HFF-Myc (cell line): ENCODE results near the gene IGFN1.

Experiments
- DNase-seq: peaks from one replicate; pipeline ENCODE4 v3.0.0-alpha.2; 2011; ENCODE audit warnings: low read depth; ENCODE audit errors: extremely low read depth
- H3K4me3 ChIP-seq: replicated peaks from 2 replicates; pipeline ENCODE4 v1.5.1; 2011; ENCODE audit warnings: low read depth, mild to moderate bottlenecking, control low read depth, low read length
- TF ChIP-seq, protein P1 (sequence below): IDR thresholded peaks from 2 replicates; pipeline ENCODE4 v1.5.1; 2012; ENCODE audit warnings: mild to moderate bottlenecking, low read depth, low read length, control low read depth; ENCODE audit errors: missing control alignments

Gene IGFN1

DNA sequence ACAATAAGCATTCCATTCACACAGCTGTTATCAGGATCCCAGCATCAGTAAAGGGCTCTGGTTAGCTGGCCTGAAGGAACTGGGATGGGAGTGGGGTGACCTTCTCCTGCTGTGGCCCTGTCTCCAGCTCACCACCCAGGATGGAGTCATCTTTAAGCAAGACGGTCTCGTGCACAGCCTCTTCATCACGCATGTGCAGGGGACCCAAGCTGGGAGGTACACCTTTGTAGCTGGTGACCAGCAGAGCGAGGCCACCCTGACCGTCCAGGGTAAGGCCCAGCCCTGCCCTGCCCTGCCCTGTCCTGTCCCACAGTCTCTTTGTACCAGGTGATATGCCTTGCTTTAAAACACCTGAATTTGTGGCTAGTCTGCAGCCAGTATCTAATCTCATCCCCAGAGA, 24.3 kb downstream of the IGFN1 start:
- H3K4me3 ChIP-seq = no peak overlapping the region
- DNase-seq = no peak
- TF ChIP-seq, protein P1, sequence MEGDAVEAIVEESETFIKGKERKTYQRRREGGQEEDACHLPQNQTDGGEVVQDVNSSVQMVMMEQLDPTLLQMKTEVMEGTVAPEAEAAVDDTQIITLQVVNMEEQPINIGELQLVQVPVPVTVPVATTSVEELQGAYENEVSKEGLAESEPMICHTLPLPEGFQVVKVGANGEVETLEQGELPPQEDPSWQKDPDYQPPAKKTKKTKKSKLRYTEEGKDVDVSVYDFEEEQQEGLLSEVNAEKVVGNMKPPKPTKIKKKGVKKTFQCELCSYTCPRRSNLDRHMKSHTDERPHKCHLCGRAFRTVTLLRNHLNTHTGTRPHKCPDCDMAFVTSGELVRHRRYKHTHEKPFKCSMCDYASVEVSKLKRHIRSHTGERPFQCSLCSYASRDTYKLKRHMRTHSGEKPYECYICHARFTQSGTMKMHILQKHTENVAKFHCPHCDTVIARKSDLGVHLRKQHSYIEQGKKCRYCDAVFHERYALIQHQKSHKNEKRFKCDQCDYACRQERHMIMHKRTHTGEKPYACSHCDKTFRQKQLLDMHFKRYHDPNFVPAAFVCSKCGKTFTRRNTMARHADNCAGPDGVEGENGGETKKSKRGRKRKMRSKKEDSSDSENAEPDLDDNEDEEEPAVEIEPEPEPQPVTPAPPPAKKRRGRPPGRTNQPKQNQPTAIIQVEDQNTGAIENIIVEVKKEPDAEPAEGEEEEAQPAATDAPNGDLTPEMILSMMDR = no peak

DNA sequence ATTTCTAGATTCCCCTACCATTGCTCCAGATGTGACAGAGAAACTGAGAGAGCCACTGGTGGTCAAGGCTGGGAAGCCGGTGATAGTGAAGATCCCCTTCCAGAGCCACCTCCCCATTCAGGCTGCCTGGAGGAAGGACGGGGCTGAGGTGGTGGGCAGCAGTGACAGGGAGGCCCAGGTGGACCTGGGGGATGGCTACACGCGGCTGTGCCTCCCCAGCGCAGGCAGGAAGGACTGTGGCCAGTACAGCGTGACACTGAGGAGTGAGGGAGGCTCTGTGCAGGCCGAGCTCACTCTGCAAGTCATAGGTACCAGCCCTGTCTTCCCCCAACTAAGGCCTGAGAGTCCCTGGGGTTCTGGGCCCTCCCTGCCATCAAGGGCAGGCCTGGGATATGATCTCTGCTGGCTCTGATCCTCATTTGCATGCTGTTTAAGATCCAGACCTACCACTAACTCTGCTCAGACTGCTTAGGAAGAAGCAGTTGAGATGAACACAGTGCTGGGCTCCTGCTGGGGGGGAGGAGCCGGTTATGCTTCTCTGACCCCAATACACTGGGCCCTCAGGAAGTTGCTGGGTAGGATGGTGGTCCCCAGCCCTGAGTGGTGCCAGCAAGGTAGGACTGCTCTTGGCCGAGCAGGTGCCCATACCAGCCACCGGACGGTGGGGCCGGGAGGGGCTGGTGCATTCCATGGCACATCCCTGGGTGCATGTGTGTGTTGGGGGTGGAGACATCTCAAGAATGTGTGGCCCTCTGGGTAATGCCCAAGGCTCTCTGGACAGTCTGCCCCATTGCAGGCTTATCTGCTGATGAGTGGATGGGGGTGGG, 25.1 kb downstream of the IGFN1 start:
- no peak overlapping the region for H3K4me3 ChIP-seq
- TF ChIP-seq, protein P1 = no peak
- no peak for DNase-seq

- TF ChIP-seq, protein P1 = no peak
- DNase-seq = no peak
- H3K4me3 ChIP-seq = no peak overlapping the region
These were observed 25.9 kb downstream of the IGFN1 start for GRCh38 chr1:201216395-201217085.

- DNase-seq = no peak
- H3K4me3 ChIP-seq = no peak overlapping the region
- TF ChIP-seq, protein P1 = no peak
These were observed 26.5 kb downstream of the IGFN1 start for GRCh38 chr1:201217146-201217545.

GRCh38 chr1:201217851-201218250, 27.2 kb downstream of the IGFN1 start:
- no peak for DNase-seq
- TF ChIP-seq, protein P1 = no peak
- H3K4me3 ChIP-seq = no peak overlapping the region

GRCh38 chr1:201218409-201218808, 27.8 kb downstream of the IGFN1 start:
- TF ChIP-seq, protein P1 = no peak
- H3K4me3 ChIP-seq = no peak overlapping the region
- no peak for DNase-seq
